Right renal cortex interstitium (tissue), 3 donors: ENCODE measurements around the gene TUT7. TPM values are rescaled to one million over a fixed set of nuclear protein-coding genes. Genes with fewer than 3 reads are reported as not detected.
"Not testable (repeated sequence)": the region's sequence is repeated elsewhere in the genome, so short reads cannot be mapped to it uniquely, and the experiment has no call there.

Experiments
- DNase-seq, 3 donors: peaks; one replicate each; pipeline ENCODE4 v3.0.0-alpha.2; 2013; ENCODE audit warnings: low read depth in 3 of 3, low spot score in 2 of 3
- polyA plus RNA-seq, 3 donors: library from polyadenylated mRNA; unstranded; fragments of 120-200 nt; gene quantifications; one replicate each; pipeline ENCODE4 v1.2.1, GENCODE V29; 2013; ENCODE audit not compliant: insufficient read length in 3 of 3

Gene TUT7
- polyA plus RNA-seq = 10 to 100 TPM; 27.3 to 31.1 (median 28.9) TPM

- peak; percentile 86 to 94 (median 86) for DNase-seq
Observed at GRCh38 chr9:86354011-86354817, at the start of gene TUT7. Gene TUT7 (minus strand): TSS chr9:86354410. CDS start chr9:86353199, 1,211 bp downstream.

GRCh38 chr9:86402591-86402990, 48.4 kb upstream of the TUT7 start:
- DNase-seq = no peak

GRCh38 chr9:86396412-86396811, 42.2 kb upstream of the TUT7 start:
- DNase-seq = no peak

- DNase-seq = not testable (repeated sequence)
Observed at GRCh38 chr9:86390184-86390583, 36.0 kb upstream of the TUT7 start.

- DNase-seq = no peak
Observed at GRCh38 chr9:86389628-86390027, 35.4 kb upstream of the TUT7 start.

GRCh38 chr9:86387376-86387775, 33.2 kb upstream of the TUT7 start:
- no peak for DNase-seq

GRCh38 chr9:86383000-86383399, 28.8 kb upstream of the TUT7 start:
- not testable (repeated sequence) for DNase-seq

- DNase-seq = no peak
Observed at GRCh38 chr9:86376016-86376415, 21.8 kb upstream of the TUT7 start.

- DNase-seq = no peak
Observed at GRCh38 chr9:86369810-86370209, 15.6 kb upstream of the TUT7 start.

- DNase-seq = no peak
Observed at GRCh38 chr9:86368871-86369521, 14.8 kb upstream of the TUT7 start.

- no peak for DNase-seq
Observed at GRCh38 chr9:86361176-86361575, 7.0 kb upstream of the TUT7 start.

GRCh38 chr9:86359151-86359879, 5.1 kb upstream of the TUT7 start:
- no peak for DNase-seq

- DNase-seq = no peak
Observed at GRCh38 chr9:86356871-86357866, 3.0 kb upstream of the TUT7 start.

- no peak for DNase-seq
Observed at GRCh38 chr9:86355814-86356213, 1.6 kb upstream of the TUT7 start.

- peak; percentile 17 to 29 (median 25) for DNase-seq
Observed at GRCh38 chr9:86354818-86355309, 654 bp upstream of the TUT7 start.

- peak; percentile 12 to 37 (median 16) for DNase-seq
Observed at GRCh38 chr9:86353655-86354010, 577 bp downstream of the TUT7 start.

- DNase-seq = no peak
Observed at GRCh38 chr9:86352440-86353077, 1.7 kb downstream of the TUT7 start.

GRCh38 chr9:86351880-86352279, 2.3 kb downstream of the TUT7 start:
- no peak for DNase-seq

GRCh38 chr9:86350006-86350760, 4.0 kb downstream of the TUT7 start:
- DNase-seq = no peak
